NCI-H2171 treated with DMSO at 0.1 percent for 48 hours (cell line): ENCODE data around the gene STARD3.
A peak's percentile ranks its signal among the peaks of the same experiment; 100 is the strongest.
"Not testable (repeated sequence)": the region's sequence is repeated elsewhere in the genome, so short reads cannot be mapped to it uniquely, and the experiment has no call there.

Experiments
- DNase-seq: peaks from one replicate; lab custom pipeline; 2025; lab: John Stamatoyannopoulos, UW

The STARD3 gene

DNA sequence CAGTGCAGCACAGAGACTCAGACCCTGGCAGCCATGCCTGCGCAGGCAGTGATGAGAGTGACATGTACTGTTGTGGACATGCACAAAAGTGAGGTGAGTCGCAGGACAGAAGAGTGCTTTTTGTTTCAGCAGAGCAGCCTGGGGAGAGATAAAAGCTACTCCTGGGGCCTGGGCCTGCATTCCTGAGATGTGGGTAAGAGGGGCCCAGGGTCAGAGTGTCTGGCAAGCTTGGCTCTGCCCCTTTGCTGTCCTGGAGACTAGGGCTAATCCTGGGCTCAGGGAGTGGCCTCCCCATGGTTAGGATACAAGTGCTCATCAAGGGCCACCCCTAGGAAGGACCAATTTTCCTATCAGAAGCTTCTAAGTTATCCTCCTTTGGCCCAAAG is 58.1 kb downstream of the STARD3 start:
- no peak for DNase-seq

DNA sequence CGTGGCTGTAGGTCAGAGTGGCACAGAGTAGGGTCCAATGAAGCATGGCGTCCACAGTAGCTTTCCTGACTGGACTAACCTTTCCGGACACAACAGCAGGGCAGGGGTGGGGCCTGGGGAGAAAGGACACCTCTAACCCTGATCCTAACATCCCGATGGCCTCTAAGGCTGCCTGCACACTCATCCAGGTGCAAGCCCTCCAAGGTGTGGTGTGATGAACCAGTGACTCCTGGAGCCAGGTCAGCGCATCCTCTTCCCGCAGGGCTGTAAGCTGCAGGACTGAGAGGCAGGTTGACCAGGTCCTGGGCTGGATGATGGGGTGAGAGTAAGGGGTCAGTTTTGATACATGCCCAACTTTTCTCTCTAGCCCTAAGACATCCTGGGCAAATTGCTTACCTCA is 59.8 kb downstream of the STARD3 start:
- no peak for DNase-seq

DNA sequence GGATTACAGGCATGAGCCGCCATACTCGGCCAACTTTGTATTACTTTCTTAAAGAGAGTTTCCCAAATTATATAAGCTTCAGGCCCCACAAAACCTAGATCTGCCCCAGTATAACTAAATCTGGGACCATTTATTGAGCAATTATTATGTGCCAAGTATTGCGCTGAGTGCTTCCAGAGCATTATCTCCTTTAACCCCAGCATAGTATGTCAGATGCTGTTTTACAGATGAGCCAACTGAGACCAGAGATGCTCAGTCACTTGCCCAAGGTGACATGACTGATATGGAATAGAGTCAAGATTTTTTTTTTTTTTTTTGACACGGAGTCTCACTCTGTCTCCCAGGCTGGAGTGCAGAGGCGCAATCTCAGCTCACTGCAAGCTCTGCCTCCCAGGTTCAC is 61.0 kb downstream of the STARD3 start:
- DNase-seq: no peak

GRCh38 chr17:39699157-39699817 is 62.3 kb downstream of the STARD3 start:
- not testable (repeated sequence) for DNase-seq

DNA sequence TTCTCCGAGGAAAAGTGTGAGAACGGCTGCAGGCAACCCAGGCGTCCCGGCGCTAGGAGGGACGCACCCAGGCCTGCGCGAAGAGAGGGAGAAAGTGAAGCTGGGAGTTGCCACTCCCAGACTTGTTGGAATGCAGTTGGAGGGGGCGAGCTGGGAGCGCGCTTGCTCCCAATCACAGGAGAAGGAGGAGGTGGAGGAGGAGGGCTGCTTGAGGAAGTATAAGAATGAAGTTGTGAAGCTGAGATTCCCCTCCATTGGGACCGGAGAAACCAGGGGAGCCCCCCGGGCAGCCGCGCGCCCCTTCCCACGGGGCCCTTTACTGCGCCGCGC is 62.8 kb downstream of the STARD3 start, which contains the start of gene ERBB2:
Gene ERBB2 (plus strand): TSS at position 247 of the 330 bp plus-strand sequence. CDS start 175 bp downstream, outside the sequence.
- DNase-seq: no peak

- DNase-seq: no peak
Measured at GRCh38 chr17:39700148-39700987, 63.4 kb downstream of the STARD3 start.

- DNase-seq: no peak
Measured at GRCh38 chr17:39701012-39701783, 64.3 kb downstream of the STARD3 start.

DNA sequence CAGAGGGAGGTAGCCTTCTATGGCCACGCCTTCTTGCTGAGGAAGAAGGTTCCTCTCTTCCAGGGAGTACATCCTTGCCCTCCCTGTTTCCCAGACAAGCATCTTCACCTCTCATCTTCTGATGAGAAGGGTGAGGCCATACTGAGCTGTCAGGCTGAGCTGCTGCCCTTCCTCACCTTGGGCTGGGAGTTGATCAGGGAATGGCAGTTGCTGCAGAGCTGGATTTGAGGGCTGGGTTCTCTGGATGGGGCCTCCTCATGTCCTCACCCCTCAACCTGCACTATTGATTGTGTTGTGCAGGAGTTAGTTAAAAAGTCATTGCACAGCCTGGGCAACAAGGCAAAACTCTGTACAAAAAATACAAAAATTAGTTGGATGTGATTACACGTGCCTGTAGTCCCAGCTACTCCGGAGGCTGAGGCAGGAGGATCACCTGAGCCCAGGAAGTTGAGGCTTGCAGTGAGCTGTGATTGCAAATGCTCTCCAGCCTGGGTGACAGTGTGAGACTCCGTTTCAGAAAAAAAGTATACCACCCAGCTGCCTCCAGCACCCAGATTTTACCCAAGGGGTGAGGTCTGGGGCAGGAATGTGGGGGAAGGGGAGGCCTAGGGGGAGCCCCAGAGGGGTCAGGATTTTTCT is 65.0 kb downstream of the STARD3 start:
- no peak for DNase-seq

GRCh38 chr17:39702901-39703893 is 66.3 kb downstream of the STARD3 start:
- no peak for DNase-seq

DNA sequence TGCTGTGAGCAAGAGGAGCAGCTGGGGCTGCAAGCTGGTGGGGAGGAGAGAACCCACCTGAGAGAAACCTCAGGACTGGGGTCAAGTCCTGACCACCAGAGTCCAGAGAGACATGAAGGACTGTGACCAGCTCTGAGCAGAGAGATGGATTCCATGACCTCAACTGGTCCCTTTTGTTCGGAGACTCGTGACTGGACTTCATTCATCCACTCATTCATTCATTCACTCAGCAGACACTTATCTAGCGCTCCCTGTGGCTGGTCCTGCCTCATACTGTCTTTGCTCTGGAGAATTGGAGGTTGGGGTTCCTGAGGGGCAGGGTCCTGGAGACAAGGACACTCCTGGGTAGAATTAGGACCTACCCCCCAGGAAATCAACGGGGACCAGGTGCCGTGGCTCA is 67.0 kb downstream of the STARD3 start:
- no peak for DNase-seq

GRCh38 chr17:39704821-39705551 is 68.0 kb downstream of the STARD3 start:
- DNase-seq: no peak

DNA sequence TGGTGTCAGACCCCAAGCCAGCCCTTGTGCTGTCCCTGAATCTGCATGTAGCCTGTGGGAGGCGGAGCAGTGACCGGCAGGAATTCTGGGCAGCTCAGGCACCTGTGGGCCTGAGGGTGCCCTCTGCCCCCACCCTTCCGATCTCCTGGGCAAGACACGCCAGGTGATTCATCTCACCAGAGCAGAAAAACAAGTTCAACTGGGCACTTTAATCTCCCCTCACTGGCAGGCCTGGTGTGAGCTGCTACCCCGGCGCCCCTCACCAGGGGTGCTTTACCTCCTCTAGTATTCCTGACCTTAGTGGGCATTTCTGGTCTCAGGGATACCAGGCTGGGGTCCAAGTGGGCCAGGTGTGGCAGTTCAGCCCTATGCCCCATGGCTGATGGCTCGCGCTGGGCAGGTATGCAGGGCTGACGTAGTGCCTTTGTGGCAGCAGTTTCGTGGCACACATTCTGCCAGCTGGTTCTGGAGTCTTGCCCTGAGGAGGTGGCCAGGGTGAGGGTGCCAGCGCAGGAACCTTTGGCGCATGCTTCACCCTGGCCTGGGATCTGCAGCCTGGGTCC is 68.9 kb downstream of the STARD3 start:
- no peak for DNase-seq

DNA sequence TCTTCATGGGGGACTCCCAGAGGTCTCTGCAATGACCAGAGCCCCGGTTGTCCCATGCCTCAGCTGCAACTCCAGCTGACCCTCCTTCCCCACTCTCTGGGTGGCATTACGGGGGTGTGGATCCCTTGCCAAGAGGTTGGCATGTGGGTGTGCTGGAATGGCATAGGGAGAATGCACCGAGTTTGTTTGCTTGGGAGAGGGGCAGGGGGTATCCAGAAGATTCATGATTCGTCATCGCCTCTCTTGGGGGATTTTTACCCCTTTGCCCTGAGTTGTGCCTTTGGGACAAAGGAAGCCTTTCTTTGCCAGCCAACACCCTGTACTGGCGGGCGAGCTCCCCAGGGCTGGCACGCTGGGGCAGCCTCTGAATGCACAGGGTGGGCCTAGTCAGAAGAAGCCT is 69.4 kb downstream of the STARD3 start:
- no peak for DNase-seq

DNA sequence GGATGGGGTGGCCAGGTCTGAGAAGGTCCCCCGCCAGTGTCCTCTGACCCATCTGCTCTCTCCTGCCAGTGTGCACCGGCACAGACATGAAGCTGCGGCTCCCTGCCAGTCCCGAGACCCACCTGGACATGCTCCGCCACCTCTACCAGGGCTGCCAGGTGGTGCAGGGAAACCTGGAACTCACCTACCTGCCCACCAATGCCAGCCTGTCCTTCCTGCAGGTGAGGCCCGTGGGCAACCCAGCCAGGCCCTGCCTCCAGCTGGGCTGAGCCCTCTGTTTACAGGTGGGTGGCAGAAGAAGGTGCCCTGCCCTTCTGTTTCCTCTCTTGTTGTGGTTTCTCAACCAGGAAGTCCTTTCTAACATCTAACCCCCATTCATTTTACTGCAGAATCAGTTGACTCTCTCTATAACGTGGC is 70.0 kb downstream of the STARD3 start:
- DNase-seq: no peak

DNA sequence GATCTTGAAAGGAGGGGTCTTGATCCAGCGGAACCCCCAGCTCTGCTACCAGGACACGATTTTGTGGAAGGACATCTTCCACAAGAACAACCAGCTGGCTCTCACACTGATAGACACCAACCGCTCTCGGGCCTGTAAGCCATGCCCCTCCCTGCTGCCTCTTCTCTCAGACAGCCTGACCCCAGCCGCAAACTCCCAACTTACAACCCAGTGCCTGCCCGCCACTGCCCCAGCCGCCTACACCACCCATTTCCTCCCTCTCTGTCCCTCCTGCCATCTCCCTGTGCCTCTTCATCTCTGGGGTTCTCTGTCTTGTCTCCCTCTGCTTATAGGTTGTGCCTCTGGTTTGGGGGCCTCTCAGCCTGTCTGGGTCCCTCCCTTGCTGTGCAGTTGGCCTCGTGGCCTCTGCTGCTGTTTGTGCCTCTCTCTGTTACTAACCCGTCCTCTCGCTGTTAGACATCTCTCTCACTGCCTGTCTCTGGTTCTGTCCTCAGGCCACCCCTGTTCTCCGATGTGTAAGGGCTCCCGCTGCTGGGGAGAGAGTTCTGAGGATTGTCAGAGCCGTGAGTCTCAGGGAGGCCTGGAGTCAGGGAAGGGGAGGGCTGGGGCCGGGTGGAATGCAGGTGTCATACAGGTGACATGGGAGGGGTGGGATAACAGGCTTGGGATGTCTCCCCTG is 72.5 kb downstream of the STARD3 start:
- DNase-seq: no peak

DNA sequence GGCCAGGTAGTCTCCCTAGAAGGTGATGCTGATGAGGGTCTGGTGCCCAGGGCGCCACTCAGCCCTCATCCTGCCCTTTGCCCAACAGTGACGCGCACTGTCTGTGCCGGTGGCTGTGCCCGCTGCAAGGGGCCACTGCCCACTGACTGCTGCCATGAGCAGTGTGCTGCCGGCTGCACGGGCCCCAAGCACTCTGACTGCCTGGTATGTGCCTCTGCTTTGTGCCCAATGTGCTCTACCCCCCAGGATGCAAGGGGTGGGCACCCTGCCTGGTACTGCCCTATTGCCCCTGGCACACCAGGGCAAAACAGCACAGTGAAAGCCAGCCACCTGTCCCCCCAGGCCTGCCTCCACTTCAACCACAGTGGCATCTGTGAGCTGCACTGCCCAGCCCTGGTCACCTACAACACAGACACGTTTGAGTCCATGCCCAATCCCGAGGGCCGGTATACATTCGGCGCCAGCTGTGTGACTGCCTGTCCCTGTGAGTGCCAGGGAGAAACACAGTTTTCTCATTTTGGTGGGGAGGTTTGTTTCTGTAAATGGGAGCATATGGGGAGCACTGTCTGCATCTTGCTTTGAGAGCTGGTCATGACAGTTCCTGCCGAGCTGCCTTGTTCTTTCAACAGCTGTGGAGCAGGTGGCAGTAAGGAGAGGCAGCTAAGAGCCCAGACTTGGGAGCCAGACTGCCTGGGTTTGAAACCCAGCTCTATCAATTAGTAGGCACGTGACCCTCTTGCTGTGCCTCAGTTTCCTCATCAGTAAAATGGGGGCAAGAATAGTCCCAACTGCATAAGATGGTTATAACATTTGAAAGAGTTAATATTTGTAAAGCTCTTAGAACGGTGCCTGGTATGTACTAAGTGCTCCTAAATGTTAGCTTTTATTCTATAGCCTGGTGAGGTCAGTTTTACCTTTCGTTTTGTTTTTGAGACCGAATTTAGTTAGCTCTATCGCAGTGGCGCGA is 73.3 kb downstream of the STARD3 start:
- DNase-seq: peak; percentile 52

DNA sequence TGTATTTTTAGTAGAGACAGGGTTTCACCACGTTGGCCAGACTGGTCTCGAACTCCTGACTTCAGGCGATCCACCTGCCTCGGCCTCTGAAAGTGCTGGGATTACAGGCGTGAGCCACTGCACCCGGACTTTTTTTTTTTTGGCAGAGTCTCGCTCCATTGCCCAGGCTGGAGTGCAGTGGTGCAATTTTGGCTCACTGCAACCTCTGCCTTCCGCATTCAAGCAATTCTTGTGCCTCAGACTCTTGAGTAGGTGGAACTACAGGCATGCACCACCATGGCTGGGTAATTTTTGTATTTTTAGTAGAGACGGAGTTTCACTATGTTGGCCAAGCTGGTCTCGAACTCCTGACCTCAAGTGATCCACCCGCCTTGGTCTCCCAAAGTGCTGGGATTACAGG is 74.1 kb downstream of the STARD3 start:
- DNase-seq: not testable (repeated sequence)

- no peak for DNase-seq
Measured at GRCh38 chr17:39711851-39712250, 74.9 kb downstream of the STARD3 start.
